ENCODE measurements around the gene PSME3IP1.

- no peak for TF ChIP-seq POLR2A (IDR thresholded peaks at IDR 0.05; ENCODE audit: low read depth, low read length)
- no peak for TF ChIP-seq POLR2AphosphoS5 (IDR thresholded peaks at IDR 0.05; ENCODE audit: low read depth, low read length)
Measured at GRCh38 chr16:57149391-57149790, 36.4 kb downstream of the PSME3IP1 start.

Measured in GM12892 (cell line).